A172 (cell line): ENCODE measurements around the gene SUFU. TPM values are rescaled to one million over a fixed set of nuclear protein-coding genes. Genes with fewer than 3 reads are reported as not detected.

Experiments
- DNase-seq: peaks from one replicate; pipeline ENCODE4 v3.0.0-alpha.2; 2015; ENCODE audit warnings: low spot score
- total RNA-seq: library from RNA; depleted of rRNA; stranded (reverse); fragments of >200 nt; shearing (Covaris generic); gene quantifications from 2 replicates; pipeline ENCODE4 v1.2.3, GENCODE V29; 2014

Gene SUFU
- total RNA-seq, 1 experiment from 2014 or later: 3.7 TPM

GRCh38 chr10:102619281-102619981, 115.7 kb downstream of the SUFU start:
- DNase-seq: no peak

DNA sequence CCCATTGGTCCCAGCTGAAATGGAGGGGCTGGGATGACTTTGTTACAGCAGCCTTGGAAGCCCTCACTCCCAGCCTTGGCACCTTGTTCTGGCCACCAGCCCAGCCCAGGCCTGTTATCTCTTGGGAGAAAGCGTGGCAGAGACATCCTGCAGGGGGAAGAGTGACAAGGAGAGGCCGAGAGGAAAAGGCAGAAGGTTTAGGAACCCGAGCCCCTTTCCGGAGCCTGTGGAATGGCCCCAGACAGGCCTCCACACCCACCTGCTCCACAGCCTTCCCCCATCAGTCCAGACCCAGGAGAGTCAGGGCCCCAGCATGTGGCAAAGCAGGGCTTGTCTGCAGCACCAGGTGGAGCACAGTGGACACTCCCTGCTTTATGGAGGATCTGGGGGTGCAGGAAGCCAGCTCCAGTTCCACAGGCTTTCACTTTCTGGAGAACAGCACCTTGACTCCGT, 116.4 kb downstream of the SUFU start:
- DNase-seq: no peak

- DNase-seq: no peak
Measured at GRCh38 chr10:102620591-102621442, 117.0 kb downstream of the SUFU start.

GRCh38 chr10:102621443-102622325, 117.9 kb downstream of the SUFU start:
- DNase-seq: no peak

GRCh38 chr10:102624094-102624493, 120.3 kb downstream of the SUFU start:
- no peak for DNase-seq

GRCh38 chr10:102624751-102625645, 121.2 kb downstream of the SUFU start:
- DNase-seq: no peak

DNA sequence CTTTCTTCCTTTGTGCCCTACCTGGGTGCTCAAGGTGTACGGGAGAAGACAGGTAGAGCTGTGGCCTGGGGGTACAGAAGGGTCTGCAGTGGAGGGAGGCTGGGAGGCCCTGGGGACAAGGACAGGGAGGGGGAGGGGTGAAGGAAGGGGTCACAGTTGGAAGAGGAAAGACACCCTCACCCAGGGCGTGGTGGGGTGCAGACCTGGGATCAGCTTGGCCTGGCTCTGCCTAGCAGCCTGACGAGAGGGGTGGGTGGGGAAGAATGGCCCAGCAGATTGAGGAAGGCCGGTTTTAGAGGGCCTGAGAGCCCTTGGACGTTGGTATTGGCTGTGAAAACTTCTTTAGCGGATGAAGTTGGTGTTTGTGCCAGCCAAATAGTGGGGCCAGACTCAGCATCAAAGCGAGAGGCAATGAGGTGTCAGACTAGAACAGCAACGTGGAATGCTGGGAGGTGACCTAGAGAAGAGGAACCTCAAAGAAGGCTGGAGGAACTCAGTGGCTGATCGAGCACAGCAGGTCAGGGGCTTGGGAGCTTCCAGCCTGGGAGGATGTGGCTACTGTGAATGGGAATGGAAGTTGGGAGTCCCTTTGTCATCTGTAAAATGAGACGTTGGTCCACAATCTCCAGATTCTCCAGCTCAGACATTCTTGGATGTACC, 122.4 kb downstream of the SUFU start:
- DNase-seq: no peak

DNA sequence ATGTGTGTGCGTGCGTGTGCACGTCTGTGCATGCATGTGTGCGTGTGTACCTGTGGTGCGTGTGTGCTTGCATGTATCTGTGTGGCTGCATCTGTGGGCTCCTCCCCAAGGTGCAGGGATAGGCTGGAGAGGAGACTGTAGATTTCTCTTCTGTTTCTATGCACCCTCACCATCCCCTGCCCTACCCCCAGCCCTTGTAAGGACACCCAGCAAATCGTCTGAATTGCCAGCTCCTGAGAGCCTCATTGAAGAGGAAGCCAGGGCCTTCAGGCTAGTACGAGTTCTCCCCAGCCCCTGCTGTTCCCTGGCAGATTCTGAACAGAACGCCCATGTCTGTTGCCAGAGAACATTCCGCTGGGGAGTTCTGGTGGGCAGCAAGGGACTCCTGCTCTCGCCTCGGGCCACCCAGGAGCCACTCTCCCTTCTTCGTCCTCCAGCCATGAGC, 123.5 kb downstream of the SUFU start:
- DNase-seq: no peak

- peak; percentile 85 for DNase-seq
Measured at GRCh38 chr10:102627736-102628293, 124.0 kb downstream of the SUFU start.

DNA sequence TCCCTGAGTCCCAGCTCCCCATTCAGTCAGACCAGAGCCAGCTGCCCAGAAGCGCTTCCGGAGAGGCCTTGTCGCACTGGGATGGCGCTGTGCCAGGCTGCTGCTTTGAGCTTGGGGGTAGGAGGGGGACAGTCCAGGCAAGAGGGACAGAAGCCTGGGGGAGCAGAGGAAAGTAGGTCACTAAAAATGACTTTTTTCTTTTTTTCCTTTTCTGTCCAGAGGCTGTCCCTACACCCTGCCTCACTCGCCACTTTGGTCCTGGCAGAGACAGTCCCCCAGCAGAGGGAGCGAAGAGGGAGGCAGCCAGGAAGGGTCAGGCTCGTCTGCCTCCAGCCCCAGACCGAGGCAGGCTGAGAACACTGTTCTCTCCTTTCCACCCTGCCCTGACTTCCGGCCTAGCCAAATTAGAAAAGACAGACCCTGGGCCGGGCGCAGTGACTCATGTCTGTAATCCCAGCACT, 124.7 kb downstream of the SUFU start:
- DNase-seq: peak; percentile 72

DNA sequence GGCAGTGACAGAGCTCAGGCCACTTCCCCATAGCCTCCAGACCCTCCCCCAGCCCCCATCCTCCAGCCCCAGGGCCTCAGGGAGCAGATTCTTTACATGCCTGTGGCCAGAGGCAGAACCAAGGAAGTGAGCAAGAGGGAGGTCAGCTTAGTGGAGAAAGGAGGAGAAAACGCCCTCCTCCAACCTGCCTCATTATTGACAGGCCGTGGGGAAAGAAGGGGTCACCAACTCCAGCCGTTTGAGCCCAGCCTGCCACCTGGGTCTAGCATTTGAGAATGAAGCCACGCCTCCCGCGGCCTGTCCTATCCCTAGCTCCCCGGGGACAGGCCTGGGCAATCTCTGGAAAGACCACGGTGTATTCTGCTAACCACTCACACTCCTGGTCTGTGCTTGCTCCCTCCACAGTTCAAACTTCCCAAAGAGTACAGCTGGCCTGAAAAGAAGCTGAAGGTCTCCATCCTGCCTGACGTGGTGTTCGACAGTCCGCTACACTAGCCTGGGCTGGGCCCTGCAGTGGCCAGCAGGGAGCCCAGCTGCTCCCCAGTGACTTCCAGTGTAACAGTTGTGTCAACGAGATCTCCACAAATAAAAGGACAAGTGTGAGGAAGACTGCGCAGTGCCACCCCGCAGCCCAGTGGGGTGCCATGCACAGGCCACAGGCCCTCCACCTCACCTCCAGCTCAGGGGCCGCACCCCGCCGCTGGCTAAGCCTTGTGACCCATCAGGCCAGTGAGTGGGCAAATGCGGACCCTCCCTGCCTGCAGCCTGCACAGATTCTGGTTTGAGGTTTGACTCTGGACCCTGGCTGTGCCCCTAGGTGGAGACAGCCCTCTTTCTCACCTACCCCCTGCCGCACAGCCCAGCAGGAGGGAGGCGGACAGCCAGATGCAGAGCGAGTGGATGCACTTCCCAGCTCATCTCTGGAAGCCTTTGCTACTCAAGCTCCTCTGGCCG, 126.2 kb downstream of the SUFU start:
- peak; percentile 99 for DNase-seq

GRCh38 chr10:102630663-102631062, 126.9 kb downstream of the SUFU start:
- no peak for DNase-seq

DNA sequence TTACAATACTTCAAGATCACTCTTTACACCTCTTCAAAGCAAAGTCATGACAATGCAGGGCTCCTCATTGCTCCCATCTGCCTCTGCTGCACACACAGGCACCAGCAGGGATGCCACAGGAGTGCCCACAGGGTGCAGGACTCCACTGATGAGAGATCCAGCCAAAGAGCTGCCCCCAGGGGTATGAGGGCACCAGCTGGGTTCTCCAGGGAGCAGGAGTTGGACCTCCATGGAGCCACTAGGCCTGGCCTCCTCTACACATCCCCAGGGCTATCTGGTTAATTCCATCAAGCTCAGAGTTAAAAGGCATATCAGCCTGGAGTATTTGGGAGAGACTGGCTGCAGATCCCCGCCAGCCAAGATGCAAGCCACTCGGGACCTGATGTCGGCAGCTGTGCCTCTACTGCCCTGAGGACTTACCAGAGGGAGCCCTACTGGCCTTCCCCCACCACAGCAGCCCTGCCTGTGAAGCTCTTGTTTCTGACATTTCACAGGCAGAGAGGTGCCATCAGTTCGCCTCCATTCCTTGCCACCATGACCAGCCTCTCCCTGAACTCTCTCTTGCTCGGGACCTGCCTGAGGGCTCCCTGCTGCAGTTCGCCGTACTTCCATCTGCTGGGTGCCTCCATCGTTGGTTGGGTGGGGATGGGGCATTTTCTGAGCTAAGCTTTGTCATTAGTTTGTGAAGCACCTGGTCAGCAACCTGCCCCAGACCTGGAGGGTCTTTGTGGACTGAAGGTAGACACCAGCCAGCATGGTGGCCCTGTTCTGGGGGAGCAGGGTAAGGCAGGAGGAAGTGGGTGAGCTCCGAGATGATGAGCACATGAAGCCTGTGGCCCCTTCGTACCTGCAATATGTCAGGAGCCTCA, 128.0 kb downstream of the SUFU start:
- no peak for DNase-seq

- no peak for DNase-seq
Measured at GRCh38 chr10:102632394-102633111, 128.8 kb downstream of the SUFU start.

GRCh38 chr10:102633287-102633686, 129.5 kb downstream of the SUFU start:
- DNase-seq: peak; percentile 59

GRCh38 chr10:102633848-102634247, 130.1 kb downstream of the SUFU start:
- DNase-seq: no peak

- no peak for DNase-seq
Measured at GRCh38 chr10:102634686-102635085, 130.9 kb downstream of the SUFU start.
